MCF 10A (cell line): ENCODE measurements around the gene SOX6. TPM values are rescaled to one million over a fixed set of nuclear protein-coding genes. Genes with fewer than 3 reads are reported as not detected.
"Not testable (repeated sequence)": the region's sequence is repeated elsewhere in the genome, so short reads cannot be mapped to it uniquely, and the experiment has no call there.

ENCODE experiments used
- BruUV-seq: library from RNA; stranded (reverse); fragments of 400-500 nt; replicated peaks from 2 replicates; lab custom pipeline; 2021; lab: Mats Ljungman, UMichigan
- CTCF ChIA-PET: fragments of 300-600 bp; sonication (Branson Sonifier 250); formaldehyde crosslinking; extraction: SDS; loops from one replicate; lab custom pipeline; 2021; ENCODE audit warnings: antibody characterized with exemption, inconsistent platforms; lab: Yijun Ruan, JAX
- POLR2A ChIA-PET: fragments of 300-600, 350-650 bp; sonication (Branson Sonifier 250); formaldehyde crosslinking; extraction: SDS; loops from one replicate; lab custom pipeline; 2020; ENCODE audit warnings: antibody characterized with exemption, inconsistent platforms; lab: Yijun Ruan, JAX
- DNase-seq: peaks from one replicate; pipeline ENCODE4 v3.0.0-alpha.2; 2018; ENCODE audit not compliant: unreplicated experiment
- H3K27ac Mint-ChIP-seq: one replicate; pipeline ENCODE4 v1.8.0; 2022; ENCODE audit warnings: mild to moderate bottlenecking, low read depth, mixed read lengths; ENCODE audit not compliant: unreplicated experiment
- H3K27me3 Mint-ChIP-seq: one replicate; pipeline ENCODE4 v1.8.0; 2022; ENCODE audit warnings: mixed read lengths; ENCODE audit not compliant: insufficient read depth, unreplicated experiment
- H3K36me3 Mint-ChIP-seq: one replicate; pipeline ENCODE4 v1.8.0; 2022; ENCODE audit warnings: mild to moderate bottlenecking, moderate library complexity, mixed read lengths; ENCODE audit not compliant: insufficient read depth, unreplicated experiment
- H3K4me1 Mint-ChIP-seq: one replicate; pipeline ENCODE4 v1.8.0; 2022; ENCODE audit warnings: mixed read lengths; ENCODE audit not compliant: insufficient read depth, unreplicated experiment
- H3K4me3 Mint-ChIP-seq: one replicate; pipeline ENCODE4 v1.8.0; 2022; ENCODE audit warnings: mild to moderate bottlenecking, moderate library complexity, mixed read lengths; ENCODE audit not compliant: unreplicated experiment
- H3K9me3 Mint-ChIP-seq: one replicate; pipeline ENCODE4 v1.8.0; 2022; ENCODE audit warnings: mixed read lengths; ENCODE audit not compliant: unreplicated experiment
- CTCF ChIP-seq: fragments of 200-600 bp; IDR thresholded peaks from one replicate; pipeline ENCODE4 v1.8.0; 2022; ENCODE audit warnings: antibody characterized with exemption, mild to moderate bottlenecking; ENCODE audit not compliant: unreplicated experiment
- intact Hi-C: fragments of 100-400 bp; cut with micrococcal nuclease; formaldehyde crosslinking; loops from 2 replicates; pipeline ENCODE4 v1.14.1; 2022
- total RNA-seq: library from RNA; stranded (reverse); gene quantifications from 2 replicates; pipeline ENCODE4 v1.2.3, GENCODE V29; 2022

Gene SOX6
- total RNA-seq, 1 experiment from 2014 or later = 6.4 TPM

GRCh38 chr11:16080688-16081381, 275.5 kb downstream of the SOX6 start:
- TF ChIP-seq CTCF = no peak
- intact Hi-C loops = no loop called here
- no TSS peak for BruUV-seq
- no peak for DNase-seq
- Mint-ChIP-seq H3K9me3 (peaks cover 16% of the 10 kb centered on the region), H3K27me3 (no peaks in the 10 kb centered on the region), H3K4me1 (no peaks in the 10 kb centered on the region), H3K4me3 (no peak overlapping the region), H3K27ac (no peak overlapping the region), H3K36me3 (no peaks in the 10 kb centered on the region)
- CTCF ChIA-PET = interaction anchor here (1.2 kb wide), 1 partner anchor 16 kb away, joined by 5 read pairs; no protein-coding TSS in a partner anchor
- POLR2A ChIA-PET = interaction anchor here (1.2 kb wide), 1 partner anchor 9 kb away, joined by 4 read pairs; no protein-coding TSS in a partner anchor

- ChIA-PET CTCF (no interaction called here), POLR2A (interaction anchor here (1.0 kb wide), 1 partner anchor 12 kb away, joined by 3 read pairs; no protein-coding TSS in a partner anchor)
- intact Hi-C loops = no loop called here
- no peak overlapping the region for H3K27ac Mint-ChIP-seq
- BruUV-seq = no TSS peak
- DNase-seq = no peak
- TF ChIP-seq CTCF = no peak
- H3K36me3 Mint-ChIP-seq = no peaks in the 10 kb centered on the region
- no peak overlapping the region for H3K4me3 Mint-ChIP-seq
- no peaks in the 10 kb centered on the region for H3K27me3 Mint-ChIP-seq
- no peaks in the 10 kb centered on the region for H3K4me1 Mint-ChIP-seq
- peaks cover 28% of the 10 kb centered on the region for H3K9me3 Mint-ChIP-seq
Observed at GRCh38 chr11:16078936-16079335, 277.4 kb downstream of the SOX6 start.

GRCh38 chr11:16070573-16070972, 285.8 kb downstream of the SOX6 start:
- Mint-ChIP-seq H3K4me3 (no peak overlapping the region), H3K27me3 (no peaks in the 10 kb centered on the region), H3K9me3 (peaks cover 15% of the 10 kb centered on the region), H3K4me1 (no peaks in the 10 kb centered on the region), H3K27ac (no peak overlapping the region), H3K36me3 (peaks cover 6% of the 10 kb centered on the region)
- CTCF ChIA-PET = interaction anchor here (0.5 kb wide), 2 partner anchors 58 to 107 kb away, joined by 3 read pairs; no protein-coding TSS in a partner anchor
- intact Hi-C loops = no loop called here
- DNase-seq = no peak
- TF ChIP-seq CTCF = no peak
- BruUV-seq = no TSS peak
- POLR2A ChIA-PET = interaction anchor here (1.1 to 1.4 kb wide), 2 partner anchors 26 to 28 kb away, joined by 4 read pairs; no protein-coding TSS in a partner anchor

GRCh38 chr11:16067268-16067667, 289.1 kb downstream of the SOX6 start:
- H3K36me3 Mint-ChIP-seq, DNase-seq, H3K9me3 Mint-ChIP-seq, POLR2A ChIA-PET, H3K27ac Mint-ChIP-seq, CTCF ChIA-PET, H3K4me3 Mint-ChIP-seq, BruUV-seq, H3K4me1 Mint-ChIP-seq, H3K27me3 Mint-ChIP-seq, intact Hi-C loops: not testable (repeated sequence)
